GM21515 (cell line): ENCODE results near the gene RNF208.
"Not testable (repeated sequence)": the region's sequence is repeated elsewhere in the genome, so short reads cannot be mapped to it uniquely, and the experiment has no call there.

ENCODE experiments used
- ATAC-seq: cut with Tn5 transposase; IDR thresholded peaks from one replicate; pipeline ENCODE4 v1.9.1; 2021; ENCODE audit not compliant: unreplicated experiment

RNF208 gene

DNA sequence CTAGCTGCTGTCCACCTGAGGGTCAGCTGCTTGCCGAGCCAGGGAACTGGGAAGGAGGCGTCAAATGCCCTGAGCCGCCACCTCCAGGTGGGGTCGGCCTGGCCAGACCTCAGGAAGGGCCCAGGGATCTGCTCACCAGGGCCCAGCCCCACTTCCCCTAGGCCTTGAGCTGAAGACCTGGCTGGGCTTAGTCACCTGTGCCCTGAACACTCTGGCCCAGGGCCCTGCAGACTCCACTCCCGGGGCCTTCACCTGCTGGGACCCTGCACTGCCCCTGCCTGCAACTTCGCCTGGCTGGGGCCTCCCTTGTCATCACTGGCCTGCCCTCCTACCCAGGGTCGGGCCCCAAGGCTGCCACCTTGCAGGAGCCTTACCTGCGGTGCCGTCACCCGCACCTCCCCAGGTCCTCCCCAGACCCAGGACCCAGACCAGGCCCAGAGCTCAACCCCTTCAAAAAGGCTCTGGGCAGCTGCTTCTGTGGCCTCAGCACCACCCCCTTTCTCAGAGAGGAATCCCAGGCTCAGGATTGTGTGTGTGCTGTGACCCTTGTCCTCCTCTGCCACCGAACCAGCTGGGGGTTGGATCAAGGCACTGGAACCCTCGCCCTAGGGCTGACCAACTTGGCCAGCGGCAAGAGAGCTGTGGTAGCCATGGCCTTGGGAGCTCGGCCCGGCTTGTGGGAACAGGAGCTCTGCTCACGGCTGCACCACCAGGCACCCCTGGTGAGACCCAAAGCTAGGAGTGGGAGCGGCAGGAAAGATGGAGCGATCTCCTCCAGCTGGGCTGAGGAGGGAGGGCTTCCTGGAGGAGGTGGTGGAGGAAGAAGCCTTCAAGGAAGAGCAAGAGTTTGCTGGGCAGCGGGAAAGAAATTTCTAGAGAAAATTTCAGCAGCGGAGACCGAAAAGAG lies 31.9 kb upstream of the RNF208 start:
- no peak for ATAC-seq

DNA sequence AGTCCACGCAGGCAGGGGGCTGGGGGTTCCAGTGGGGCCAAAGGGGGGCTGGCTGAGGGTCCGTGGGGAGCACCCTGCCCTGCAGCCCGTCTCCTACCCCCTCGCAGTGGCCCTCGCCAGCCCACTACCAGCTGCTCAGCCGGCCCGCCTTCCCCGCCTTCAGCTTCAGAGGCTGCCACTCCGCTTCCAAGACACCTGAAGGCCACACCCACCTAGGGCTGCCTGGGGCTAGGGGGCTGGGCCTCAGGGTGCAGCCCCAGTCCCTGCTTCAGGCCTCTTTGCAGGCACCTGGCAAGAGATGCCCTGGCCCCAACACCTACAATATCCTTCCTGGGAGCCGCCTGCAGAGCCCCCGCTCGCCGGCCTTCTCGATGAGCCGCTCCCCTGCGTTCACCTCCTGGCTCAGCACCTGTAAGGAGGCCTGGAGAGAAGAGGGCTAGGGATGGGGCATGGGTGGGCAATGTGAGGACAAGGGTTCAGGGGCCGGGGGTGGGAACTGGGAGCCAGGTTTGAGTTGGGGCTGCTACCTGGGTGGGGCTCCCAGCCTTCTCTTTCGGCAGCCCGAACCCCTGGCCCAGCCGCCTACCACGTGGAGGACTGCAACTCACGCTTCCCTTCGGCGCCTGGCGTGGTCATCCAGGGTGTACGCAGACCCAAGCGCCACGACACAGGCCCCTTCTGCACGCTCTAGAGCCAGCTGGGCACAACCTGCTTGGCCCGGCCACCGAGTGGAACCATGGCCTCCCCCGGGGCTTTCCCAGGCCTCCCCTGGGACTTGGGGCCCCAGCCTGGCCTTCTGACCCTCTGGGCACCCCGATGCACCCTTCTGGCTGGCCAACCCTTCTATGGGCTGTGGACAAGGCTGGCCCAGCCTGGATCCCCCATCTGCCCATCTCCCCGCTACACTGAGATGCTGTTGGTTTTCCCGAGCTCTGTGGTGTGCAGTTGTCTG lies 30.8 kb upstream of the RNF208 start:
- no peak for ATAC-seq

DNA sequence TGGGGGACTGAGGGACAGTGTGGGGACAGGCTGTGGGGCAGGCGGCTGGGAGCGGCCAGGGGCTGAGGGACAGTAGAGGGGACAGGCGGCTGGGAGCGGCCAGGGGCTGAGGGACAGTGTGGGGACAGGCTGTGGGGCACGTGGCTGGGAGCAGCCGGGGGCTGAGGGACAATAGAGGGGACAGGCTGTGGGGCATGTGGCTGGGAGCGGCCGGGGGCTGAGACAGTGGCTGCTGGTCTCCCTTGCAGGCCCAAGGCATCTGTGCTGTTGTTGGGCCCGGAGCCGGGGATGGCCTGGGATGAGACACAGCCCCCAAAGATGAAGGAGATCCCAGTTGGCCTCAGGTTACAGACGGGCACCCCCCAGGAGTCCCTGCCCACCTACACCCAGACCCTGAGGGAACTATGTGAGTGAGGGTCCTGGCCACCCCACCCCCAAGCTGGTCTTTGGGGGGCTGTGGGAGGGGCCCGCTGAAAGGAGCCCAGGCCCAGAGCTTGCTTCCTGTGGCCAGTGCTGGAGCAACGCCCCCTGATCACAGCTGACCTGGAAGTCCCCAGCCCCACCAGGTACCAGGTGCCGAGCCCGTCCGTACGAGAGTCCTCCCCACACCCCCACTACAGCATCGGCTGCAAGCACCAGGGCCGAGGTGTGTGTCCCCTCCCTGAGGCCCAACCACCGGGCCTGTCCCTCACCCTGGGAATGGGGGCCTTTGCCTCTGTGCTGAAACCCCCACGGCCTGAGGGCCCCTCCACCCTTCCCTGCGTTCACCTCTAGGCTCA lies 29.6 kb upstream of the RNF208 start:
- no peak for ATAC-seq

DNA sequence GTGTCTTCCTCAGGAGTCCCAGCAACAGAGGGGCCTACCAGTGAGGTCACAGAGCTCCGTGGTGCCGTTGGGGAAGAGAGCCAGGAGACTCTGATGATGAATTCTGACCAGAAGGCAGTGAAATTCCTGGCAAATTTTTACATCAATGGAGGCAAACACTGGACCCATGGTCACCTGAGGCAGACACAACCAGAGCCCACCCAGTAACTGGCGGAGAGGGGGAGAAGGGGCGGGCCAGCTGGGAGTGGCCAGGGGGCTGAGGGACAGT lies 29.1 kb upstream of the RNF208 start, which contains the start of gene STPG3:
Gene STPG3 (plus strand): TSS at position 93 of the 268 bp plus-strand sequence. CDS start 1 bp downstream, at position 94.
- no peak for ATAC-seq

DNA sequence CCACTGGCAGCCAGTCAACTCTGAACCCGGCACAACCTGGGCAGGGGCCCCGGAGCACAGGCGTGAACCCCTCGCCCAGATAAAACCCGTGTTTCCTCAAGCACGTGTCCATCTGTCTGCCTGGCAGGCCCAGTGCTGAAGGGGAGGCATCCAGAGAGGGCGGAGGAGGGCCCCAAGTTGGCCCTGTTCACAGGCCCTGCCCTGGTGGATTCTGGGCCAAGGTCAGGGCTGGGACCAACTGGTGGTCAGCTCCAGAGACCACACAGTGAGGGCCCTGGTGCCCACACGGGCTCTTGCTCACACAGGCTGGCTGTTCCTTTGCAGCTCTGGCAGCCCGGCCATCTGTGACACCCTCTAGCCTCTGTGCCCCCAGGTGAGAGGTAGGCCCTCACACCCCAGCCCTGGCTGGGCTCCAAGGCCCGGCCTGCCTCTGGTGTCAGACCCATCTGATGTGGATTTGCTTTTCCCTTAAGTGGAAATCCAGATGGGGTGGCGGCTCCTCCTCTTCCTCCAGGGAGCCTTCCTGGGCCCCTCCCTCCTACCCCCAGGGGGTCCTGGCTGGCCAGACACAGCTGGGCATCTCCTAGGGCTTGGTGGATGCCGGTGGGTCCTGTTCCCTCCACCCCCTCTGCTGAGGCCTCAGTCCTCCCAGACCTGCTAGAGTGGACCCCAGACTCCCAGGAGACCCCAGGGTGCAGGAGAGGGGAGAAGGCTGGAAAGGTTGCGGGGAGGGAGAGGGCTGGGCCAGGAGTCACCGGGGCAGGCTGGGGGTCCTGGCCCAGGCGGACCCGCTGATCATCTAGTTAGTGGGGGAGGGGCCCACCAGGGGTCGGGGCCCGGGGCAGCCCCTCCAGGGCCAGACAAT lies 28.5 kb upstream of the RNF208 start:
- no peak for ATAC-seq

DNA sequence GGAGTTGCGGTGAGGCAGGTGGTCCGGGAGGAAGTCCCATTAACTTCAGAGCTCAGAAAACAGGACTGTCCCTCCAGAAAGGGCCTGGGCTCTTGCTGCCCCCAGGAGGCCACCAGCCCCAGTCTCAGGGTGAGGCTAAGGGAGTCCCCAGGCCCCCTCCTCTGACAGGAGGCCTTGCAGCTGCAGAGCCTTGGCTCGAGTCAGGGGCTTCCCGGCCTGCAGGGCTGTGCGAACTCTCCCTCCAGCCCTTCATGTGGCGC lies 25.8 kb upstream of the RNF208 start:
- no peak for ATAC-seq

DNA sequence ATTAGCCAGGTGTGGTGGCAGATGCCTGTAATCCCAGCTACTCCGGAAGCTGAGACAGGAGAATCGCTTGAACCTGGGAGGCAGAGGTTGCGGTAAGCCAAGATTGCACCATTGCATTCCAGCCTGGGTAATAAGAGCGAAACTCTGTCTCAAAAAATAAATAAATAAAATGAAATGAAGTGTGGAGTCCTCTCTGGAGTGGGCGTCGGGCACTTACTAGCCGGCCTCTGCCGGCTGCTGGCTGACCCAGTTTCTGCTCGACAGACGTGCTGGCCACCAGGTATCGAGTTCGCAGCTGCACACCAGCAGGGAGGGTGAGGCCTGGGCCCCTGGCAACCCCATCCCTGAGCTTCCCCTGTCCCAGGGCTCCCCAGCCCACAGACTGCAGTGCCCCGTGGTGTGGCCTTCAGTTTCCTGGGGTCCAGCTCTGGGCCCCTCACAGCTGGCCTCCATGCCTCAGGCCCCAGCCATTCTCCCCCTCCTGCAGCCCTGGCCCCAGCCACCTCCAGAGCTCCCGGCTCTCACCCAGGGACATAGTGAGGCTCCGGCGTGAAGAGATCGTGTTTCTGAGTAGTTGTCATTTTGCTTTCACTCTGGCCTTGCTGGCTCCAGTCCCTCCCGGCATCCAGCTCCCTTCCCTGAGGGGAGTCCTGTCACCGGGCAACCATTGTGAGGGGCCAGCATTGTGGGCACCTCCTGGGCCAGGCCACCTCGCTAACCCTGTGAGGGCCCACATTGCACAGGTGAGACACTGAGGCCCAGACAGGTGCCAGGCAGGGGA lies 25.3 kb upstream of the RNF208 start:
- ATAC-seq = no peak

DNA sequence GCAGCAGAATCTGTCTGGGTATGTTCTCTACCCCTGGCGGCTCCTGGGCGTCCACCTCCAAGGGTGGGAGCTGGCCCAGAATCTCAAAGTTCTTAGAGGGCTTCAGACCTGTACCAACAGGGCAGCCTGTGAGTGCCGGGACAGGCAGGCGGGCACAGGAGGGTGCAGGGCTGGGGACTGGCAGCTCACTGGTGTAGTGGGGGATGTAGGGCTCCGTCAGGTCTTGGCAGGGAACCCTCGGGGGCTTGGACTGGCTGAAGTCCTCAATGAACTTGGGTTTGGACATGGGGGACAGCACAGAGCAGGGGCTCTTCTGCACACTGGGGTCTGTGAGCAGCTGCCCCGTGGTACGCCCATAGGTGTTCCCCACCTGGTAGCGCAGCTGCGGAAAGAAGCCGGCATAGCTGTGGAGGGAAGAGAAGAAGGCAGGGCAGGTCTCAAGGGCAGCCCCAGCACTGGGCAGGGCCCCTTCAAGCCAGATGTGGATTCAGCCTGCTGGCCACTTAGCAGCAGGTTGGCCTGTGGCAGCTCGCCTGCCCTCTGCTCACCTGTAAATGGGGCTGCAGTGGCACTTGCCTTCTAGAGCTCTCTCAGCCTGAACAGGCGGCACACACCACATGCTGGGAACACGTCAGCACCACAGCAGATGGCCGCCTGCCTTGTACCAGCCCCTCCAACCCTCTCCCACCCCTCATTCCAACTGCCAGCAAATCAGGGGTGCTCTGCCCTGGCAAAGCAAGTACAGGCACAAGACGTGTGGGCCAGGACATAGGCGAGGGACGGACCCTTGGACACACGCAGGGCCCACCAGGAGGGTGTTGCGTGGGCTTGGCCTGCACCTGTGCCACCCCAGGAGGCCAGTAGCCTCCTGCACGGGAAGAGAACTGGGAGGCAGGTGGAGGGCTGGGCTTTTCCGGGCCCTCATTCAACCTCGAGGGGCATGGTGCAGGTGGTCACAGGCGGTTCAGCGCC lies 23.7 kb upstream of the RNF208 start:
- ATAC-seq = no peak

DNA sequence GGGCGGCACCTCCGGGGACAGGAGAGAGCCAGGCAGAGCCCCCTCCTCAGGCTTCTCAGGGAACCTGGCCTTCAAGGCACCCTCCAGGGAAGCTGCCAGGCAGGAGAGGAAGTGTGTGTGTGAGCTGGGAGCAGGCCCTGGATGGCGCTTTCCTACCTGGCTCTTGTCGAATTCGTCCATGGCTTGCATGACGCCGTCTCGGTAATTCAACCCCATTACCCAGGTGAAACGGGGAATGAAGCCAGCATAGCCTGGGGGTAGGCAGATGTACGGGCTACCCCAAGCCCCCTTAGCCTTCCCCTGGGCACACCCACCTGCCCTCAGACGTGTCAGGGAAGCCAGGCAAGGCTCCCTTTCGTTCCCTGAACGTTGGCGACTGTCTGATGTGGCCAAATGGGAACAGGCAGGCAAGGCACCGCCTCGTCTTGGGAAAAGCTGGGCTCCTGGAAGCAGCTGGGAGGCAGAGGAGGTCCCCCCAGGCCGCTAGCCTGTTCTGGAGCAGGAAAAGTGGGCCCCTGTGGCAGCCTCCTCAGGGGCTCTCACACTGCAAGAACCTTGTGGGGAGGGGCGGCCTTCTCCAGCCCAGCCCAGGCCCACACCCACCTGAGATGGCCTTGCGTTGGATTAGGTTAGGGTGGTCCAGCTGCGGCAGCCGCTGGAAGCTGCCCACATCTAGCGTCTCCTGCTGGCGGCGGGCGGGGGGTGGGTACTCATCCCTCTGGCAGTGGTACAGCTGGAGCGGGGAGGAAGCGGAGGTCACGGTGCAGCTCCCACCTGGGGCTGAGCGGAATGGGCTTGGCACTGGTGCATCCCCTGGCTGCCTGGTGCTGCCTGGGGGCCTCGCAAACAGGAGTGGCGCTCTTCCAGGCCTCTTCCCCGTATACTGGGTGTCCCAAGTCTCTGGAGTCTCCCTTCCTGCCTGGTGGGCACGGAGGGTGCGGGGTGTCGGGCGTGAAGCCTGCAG lies 22.7 kb upstream of the RNF208 start:
- no peak for ATAC-seq

DNA sequence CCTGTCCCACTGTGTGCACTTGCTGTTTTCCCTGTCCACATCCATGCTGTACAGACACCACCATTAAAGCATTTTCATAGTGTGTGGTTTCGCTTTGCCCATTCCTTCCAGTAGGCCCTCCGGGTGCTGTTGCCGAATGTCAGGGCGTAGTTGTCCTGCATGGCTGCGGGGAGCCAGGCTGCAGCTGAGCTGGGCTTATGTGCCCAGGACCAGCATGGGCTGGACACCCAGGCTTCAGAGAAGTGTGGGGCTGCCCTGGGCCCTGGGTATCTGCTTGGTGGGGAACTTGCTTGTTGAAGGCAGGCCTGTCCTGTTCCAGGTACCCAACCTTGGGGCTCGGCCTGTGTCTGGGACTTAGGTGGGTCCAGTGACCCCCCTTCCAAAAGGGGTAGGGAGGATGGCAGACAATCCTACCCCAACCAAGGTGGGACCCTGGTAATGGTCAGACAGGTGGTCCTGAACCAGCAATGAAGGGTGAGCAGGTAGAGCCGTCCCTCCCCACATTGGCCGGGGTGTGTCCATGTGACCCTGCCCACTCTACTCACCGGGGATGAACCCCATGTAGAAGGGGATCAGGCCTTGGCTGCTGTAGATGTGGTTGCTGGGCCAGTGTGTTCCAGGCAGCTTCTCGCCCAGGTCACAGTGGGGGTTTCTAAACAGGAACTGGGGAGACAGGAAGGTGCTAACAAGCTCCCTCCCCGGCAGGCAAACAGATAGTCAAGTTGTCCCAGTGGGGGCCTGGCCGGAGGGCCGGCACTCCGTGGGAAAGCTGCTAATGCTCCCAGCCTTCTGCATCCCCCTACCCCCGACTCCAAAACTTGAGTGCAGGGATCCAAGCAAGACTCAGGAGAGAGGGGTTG lies 21.8 kb upstream of the RNF208 start:
- ATAC-seq = no peak

DNA sequence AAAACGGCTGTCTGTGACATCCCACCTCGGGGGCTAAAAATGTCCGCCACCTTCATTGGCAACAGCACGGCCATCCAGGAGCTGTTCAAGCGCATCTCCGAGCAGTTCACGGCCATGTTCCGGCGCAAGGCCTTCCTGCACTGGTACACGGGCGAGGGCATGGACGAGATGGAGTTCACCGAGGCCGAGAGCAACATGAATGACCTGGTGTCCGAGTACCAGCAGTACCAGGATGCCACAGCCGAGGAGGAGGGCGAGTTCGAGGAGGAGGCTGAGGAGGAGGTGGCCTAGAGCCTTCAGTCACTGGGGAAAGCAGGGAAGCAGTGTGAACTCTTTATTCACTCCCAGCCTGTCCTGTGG lies 21.2 kb upstream of the RNF208 start:
- ATAC-seq = not testable (repeated sequence)

DNA sequence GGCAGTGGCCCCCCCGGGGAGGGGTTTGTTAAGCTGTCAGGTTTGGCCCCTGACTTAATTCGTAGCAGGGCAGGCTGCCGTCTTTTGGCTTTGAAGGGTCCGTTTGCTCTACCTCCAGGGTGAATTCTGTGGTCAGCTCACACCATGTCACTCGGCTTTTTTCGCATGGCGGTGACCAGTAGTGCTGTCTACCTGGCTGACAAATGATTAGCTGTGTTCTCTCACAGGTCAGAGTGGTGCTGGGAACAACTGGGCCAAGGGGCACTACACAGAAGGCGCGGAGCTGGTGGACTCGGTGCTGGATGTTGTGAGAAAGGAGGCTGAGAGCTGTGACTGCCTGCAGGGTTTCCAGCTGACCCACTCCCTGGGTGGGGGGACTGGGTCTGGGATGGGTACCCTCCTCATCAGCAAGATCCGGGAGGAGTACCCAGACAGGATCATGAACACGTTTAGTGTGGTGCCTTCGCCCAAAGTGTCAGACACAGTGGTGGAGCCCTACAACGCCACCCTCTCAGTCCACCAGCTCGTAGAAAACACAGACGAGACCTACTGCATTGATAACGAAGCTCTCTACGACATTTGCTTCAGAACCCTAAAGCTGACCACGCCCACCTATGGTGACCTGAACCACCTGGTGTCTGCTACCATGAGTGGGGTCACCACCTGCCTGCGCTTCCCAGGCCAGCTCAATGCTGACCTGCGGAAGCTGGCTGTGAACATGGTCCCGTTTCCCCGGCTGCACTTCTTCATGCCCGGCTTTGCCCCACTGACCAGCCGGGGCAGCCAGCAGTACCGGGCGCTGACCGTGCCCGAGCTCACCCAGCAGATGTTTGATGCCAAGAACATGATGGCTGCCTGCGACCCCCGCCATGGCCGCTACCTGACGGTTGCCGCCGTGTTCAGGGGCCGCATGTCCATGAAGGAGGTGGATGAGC lies 20.5 kb upstream of the RNF208 start:
- no peak for ATAC-seq

DNA sequence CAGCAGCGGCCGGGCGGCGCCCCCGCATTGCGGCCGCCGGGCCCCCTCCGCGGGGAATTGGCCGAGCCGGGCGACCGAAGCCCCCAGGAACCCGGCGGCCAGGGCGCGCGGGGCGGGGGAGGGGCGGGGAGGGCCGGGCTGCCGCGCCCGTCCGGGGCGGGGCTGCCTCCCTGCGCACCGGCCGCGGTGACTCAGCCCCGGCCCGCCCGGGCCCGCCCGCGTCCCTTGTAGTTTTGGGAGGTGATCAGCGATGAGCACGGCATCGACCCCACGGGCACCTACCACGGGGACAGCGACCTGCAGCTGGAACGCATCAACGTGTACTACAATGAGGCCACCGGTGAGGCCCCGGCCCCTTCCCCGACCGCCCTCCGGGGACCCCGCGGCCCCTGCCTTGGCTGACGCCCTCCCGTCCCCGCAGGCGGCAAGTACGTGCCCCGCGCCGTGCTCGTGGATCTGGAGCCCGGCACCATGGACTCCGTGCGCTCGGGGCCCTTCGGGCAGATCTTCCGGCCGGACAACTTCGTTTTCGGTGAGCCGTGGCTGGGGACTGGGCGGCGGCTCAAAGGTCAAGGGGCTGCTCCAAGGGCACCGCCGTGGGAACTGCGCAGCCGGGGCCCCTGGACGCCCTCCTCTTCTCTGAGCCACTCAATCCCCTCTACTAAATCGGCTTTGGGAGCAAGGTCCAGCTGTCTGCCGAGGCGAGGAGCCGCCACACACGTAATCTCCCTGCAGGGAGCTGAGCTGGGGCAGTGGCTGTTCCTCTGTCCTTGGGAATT lies 19.6 kb upstream of the RNF208 start:
- ATAC-seq = no peak

DNA sequence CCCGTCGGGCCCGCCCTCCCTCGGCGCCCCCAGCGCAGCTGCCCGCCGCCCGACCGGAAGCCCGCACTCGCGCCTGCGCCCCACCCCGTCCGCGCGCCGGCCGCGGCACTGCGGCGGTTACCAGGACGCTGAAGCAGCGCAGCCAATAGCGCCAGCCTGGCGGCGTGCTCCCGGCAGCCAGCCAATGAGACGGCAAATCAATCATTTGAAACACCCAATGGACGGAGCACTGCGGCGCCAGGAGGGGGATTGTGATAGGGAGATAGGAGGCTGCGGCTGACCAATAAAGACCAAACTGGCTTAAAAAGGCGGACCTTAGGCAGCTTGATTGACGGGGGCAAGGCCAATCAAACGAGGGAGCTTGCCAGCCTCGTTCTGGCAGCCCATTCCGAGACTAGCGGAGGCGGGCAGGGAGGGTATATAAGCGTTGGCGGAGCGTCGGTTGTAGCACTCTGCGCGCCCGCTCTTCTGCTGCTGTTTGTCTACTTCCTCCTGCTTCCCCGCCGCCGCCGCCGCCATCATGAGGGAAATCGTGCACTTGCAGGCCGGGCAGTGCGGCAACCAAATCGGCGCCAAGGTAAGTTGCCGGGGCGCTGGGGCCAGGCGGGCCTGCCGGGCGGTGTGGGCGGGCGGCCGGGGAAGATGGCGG lies 18.9 kb upstream of the RNF208 start, which contains the start of gene TUBB4B:
Gene TUBB4B (plus strand): TSS at position 447 of the 649 bp plus-strand sequence. CDS start 74 bp downstream, at position 521.
- ATAC-seq = peak; percentile 66
